GM12875 (cell line): ENCODE measurements around the gene ABLIM2.

ENCODE experiments used
- H3K4me3 ChIP-seq: one replicate; pipeline ENCODE4 v1.5.1; 2011; ENCODE audit warnings: low read depth, low read length, control low read depth
- CTCF ChIP-seq: IDR thresholded peaks from 2 replicates; pipeline ENCODE4 v1.5.1; 2011; ENCODE audit warnings: low read depth, mild to moderate bottlenecking, control low read depth, inconsistent platforms, low read length, moderate library complexity, borderline replicate concordance; ENCODE audit not compliant: insufficient read depth

Gene ABLIM2

GRCh38 chr4:8005033-8005808, 153.4 kb downstream of the ABLIM2 start:
- no peak for TF ChIP-seq CTCF
- H3K4me3 ChIP-seq = no peak overlapping the region

- H3K4me3 ChIP-seq = no peak overlapping the region
- TF ChIP-seq CTCF = no peak
Measured at GRCh38 chr4:8004066-8004465, 154.5 kb downstream of the ABLIM2 start.

- no peak for TF ChIP-seq CTCF
- H3K4me3 ChIP-seq = no peak overlapping the region
Measured at GRCh38 chr4:8002525-8003309, 155.9 kb downstream of the ABLIM2 start.

- no peak overlapping the region for H3K4me3 ChIP-seq
- TF ChIP-seq CTCF = no peak
Measured at GRCh38 chr4:8001564-8002355, 156.9 kb downstream of the ABLIM2 start.

GRCh38 chr4:8000721-8001491, 157.7 kb downstream of the ABLIM2 start:
- TF ChIP-seq CTCF = no peak
- H3K4me3 ChIP-seq = no peak overlapping the region

- H3K4me3 ChIP-seq = no peak overlapping the region
- TF ChIP-seq CTCF = no peak
Measured at GRCh38 chr4:8000247-8000646, 158.4 kb downstream of the ABLIM2 start.
